ENCODE data around the gene SLC23A2. TPM values are rescaled to one million over a fixed set of nuclear protein-coding genes. Genes with fewer than 3 reads are reported as not detected.

SLC23A2 gene
- total RNA-seq, 1 experiment from 2014 or later = 12.6 TPM

GRCh38 chr20:4966826-4967751, 34.2 kb downstream of the SLC23A2 start:
- no peak for DNase-seq (ENCODE audit: low spot score)

- no peak for DNase-seq (ENCODE audit: low spot score)
These were observed 39.0 kb downstream of the SLC23A2 start for GRCh38 chr20:4962241-4962855.

- peak; percentile 48 for DNase-seq (ENCODE audit: low spot score)
These were observed 39.6 kb downstream of the SLC23A2 start for GRCh38 chr20:4961746-4962145.

- no peak for DNase-seq (ENCODE audit: low spot score)
These were observed 41.7 kb downstream of the SLC23A2 start for GRCh38 chr20:4959592-4959991.

GRCh38 chr20:4957939-4958362, 43.4 kb downstream of the SLC23A2 start:
- no peak for DNase-seq (ENCODE audit: low spot score)

GRCh38 chr20:4957187-4957586, 44.1 kb downstream of the SLC23A2 start:
- no peak for DNase-seq (ENCODE audit: low spot score)

- DNase-seq (ENCODE audit: low spot score) = peak; percentile 63
These were observed 45.0 kb downstream of the SLC23A2 start for GRCh38 chr20:4956200-4956810.

- no peak for DNase-seq (ENCODE audit: low spot score)
These were observed 47.4 kb downstream of the SLC23A2 start for GRCh38 chr20:4953881-4954280.

GRCh38 chr20:4952229-4952628, 49.1 kb downstream of the SLC23A2 start:
- no peak for DNase-seq (ENCODE audit: low spot score)

- peak; percentile 55 for DNase-seq (ENCODE audit: low spot score)
These were observed 50.0 kb downstream of the SLC23A2 start for GRCh38 chr20:4951299-4951698.

GRCh38 chr20:4950841-4951240, 50.5 kb downstream of the SLC23A2 start:
- no peak for DNase-seq (ENCODE audit: low spot score)

- DNase-seq (ENCODE audit: low spot score) = no peak
These were observed 50.9 kb downstream of the SLC23A2 start for GRCh38 chr20:4950437-4950836.

- DNase-seq (ENCODE audit: low spot score) = peak; percentile 19
These were observed 51.5 kb downstream of the SLC23A2 start for GRCh38 chr20:4949833-4950178.

GRCh38 chr20:4947817-4948559, 53.3 kb downstream of the SLC23A2 start:
- DNase-seq (ENCODE audit: low spot score) = no peak

GRCh38 chr20:4946986-4947385, 54.3 kb downstream of the SLC23A2 start:
- no peak for DNase-seq (ENCODE audit: low spot score)

- DNase-seq (ENCODE audit: low spot score) = no peak
These were observed 54.7 kb downstream of the SLC23A2 start for GRCh38 chr20:4946585-4946984.

- no peak for DNase-seq (ENCODE audit: low spot score)
These were observed 56.6 kb downstream of the SLC23A2 start for GRCh38 chr20:4944518-4945313.

GRCh38 chr20:4942331-4942730, 59.0 kb downstream of the SLC23A2 start:
- no peak for DNase-seq (ENCODE audit: low spot score)

GRCh38 chr20:4937407-4938319, 63.6 kb downstream of the SLC23A2 start:
- no peak for DNase-seq (ENCODE audit: low spot score)

GRCh38 chr20:4936851-4937406, 64.4 kb downstream of the SLC23A2 start:
- DNase-seq (ENCODE audit: low spot score) = no peak
